H1 (cell line): ENCODE measurements around the gene SHANK1. TPM values are rescaled to one million over a fixed set of nuclear protein-coding genes. Genes with fewer than 3 reads are reported as not detected.
A peak's percentile ranks its signal among the peaks of the same experiment; 100 is the strongest.

Source experiments
- CTCF ChIA-PET: fragments of 300-600 bp; sonication (Branson Sonifier 250); formaldehyde crosslinking; loops from one replicate; lab custom pipeline; 2021; ENCODE audit not compliant: partially characterized antibody; lab: Charles Lee
- POLR2A ChIA-PET: fragments of 300-600 bp; sonication (Branson Sonifier 250); formaldehyde crosslinking; loops from one replicate; lab custom pipeline; 2021; ENCODE audit warnings: inconsistent platforms; ENCODE audit not compliant: partially characterized antibody; lab: Charles Lee
- DNase-seq, 2 experiments: peaks; one replicate each; pipeline versions ENCODE4 v3.0.0 to v3.0.0-alpha.2; 2010 to 2022; ENCODE audit warnings: low spot score in 2 of 2, low read depth in 1 of 2, mixed read lengths in 1 of 2
- FAIRE-seq: peaks from 2 replicates; lab custom pipeline; 2011; peaks lifted over from hg19 to GRCh38; lab: Jason Lieb, UNC
- H2AFZ ChIP-seq: 2 replicates; pipeline ENCODE4 v1.8.1; 2012; ENCODE audit warnings: low read length, inconsistent platforms
- H2AK5ac ChIP-seq: 2 replicates; pipeline ENCODE4 v1.6.1; 2013; ENCODE audit warnings: low read depth, low read length
- H2BK120ac ChIP-seq: replicated peaks from 2 replicates; pipeline ENCODE3; 2013; ENCODE audit warnings: low read depth, low read length, inconsistent platforms
- H2BK12ac ChIP-seq: 2 replicates; pipeline ENCODE4 v1.6.1; 2013; ENCODE audit warnings: low read depth, low read length
- H2BK15ac ChIP-seq: 2 replicates; pipeline ENCODE4 v1.6.1; 2013; ENCODE audit warnings: low read length
- H2BK20ac ChIP-seq: 2 replicates; pipeline ENCODE4 v1.6.1; 2013; ENCODE audit warnings: low read length
- H2BK5ac ChIP-seq: 2 replicates; pipeline ENCODE4 v1.6.1; 2013; ENCODE audit warnings: low read depth, low read length
- H3K14ac ChIP-seq: 2 replicates; pipeline ENCODE4 v1.6.1; 2013; ENCODE audit warnings: inconsistent platforms; ENCODE audit not compliant: insufficient read length
- H3K18ac ChIP-seq: 2 replicates; pipeline ENCODE4 v1.6.1; 2013; ENCODE audit warnings: low read length; ENCODE audit errors: extremely low read depth
- H3K23ac ChIP-seq: 2 replicates; pipeline ENCODE4 v1.6.1; 2013; ENCODE audit warnings: inconsistent platforms; ENCODE audit not compliant: insufficient read length
- H3K23me2 ChIP-seq: 2 replicates; pipeline ENCODE4 v1.6.1; 2013; ENCODE audit warnings: low read depth, low read length
- H3K27ac ChIP-seq: 2 replicates; pipeline ENCODE4 v1.6.1; 2011; ENCODE audit warnings: low read depth, low read length, inconsistent platforms
- H3K27me3 ChIP-seq, 4 experiments: replicated peaks in 1 of 4; 1 replicate in 1 of 4; 2 replicates in 3 of 4; pipeline versions ENCODE4 v1.6.1 to v1.8.1; 2011 to 2013; ENCODE audit warnings: low read length in 3 of 4, mild to moderate bottlenecking in 3 of 4, inconsistent platforms in 2 of 4, mixed read lengths in 2 of 4, moderate library complexity in 1 of 4; ENCODE audit not compliant: control insufficient read depth in 3 of 4, insufficient read depth in 3 of 4; ENCODE audit errors: extremely low read depth in 1 of 4
- H3K36me3 ChIP-seq, 4 experiments: 2 replicates each; pipeline versions ENCODE4 v1.6.1 to v1.8.1; 2011 to 2013; ENCODE audit warnings: mild to moderate bottlenecking in 4 of 4, low read length in 3 of 4, moderate library complexity in 2 of 4, control low read depth in 1 of 4, inconsistent platforms in 1 of 4; ENCODE audit not compliant: insufficient read depth in 4 of 4, control insufficient read depth in 2 of 4
- H3K4ac ChIP-seq: replicated peaks from 2 replicates; pipeline ENCODE3; 2013; ENCODE audit warnings: low read length, low read depth, mixed read lengths, inconsistent platforms; ENCODE audit not compliant: insufficient read length
- H3K4me1 ChIP-seq, 4 experiments: replicated peaks in 1 of 4; 1 replicate in 1 of 4; 2 replicates in 3 of 4; pipeline versions ENCODE4 v1.6.1 to v1.8.1; 2011 to 2013; ENCODE audit warnings: low read length in 3 of 4, inconsistent platforms in 2 of 4, mixed read lengths in 1 of 4; ENCODE audit not compliant: insufficient read depth in 4 of 4, control insufficient read depth in 3 of 4
- H3K4me2 ChIP-seq, 2 experiments: 2 replicates each; pipeline versions ENCODE4 v1.6.1 to v1.8.1; 2011 to 2013; ENCODE audit warnings: low read depth in 2 of 2, low read length in 2 of 2, control low read depth in 1 of 2, inconsistent platforms in 1 of 2, mild to moderate bottlenecking in 1 of 2; ENCODE audit not compliant: insufficient read depth in 1 of 2
- H3K4me3 ChIP-seq, 4 experiments: fragments of 200-600, 300-600 bp in 1 of 4; sonication (generic), shearing (Covaris generic), sonication (Bioruptor Twin) in 1 of 4; 2 replicates each; pipeline versions ENCODE4 v1.5.1 to v1.8.1; 2011 to 2016; ENCODE audit warnings: low read length in 4 of 4, low read depth in 3 of 4, control low read depth in 2 of 4, inconsistent platforms in 2 of 4, mild to moderate bottlenecking in 2 of 4, mixed read lengths in 1 of 4, moderate library complexity in 1 of 4; ENCODE audit not compliant: insufficient read depth in 2 of 4; ENCODE audit errors: extremely low read depth in 1 of 4
- H3K56ac ChIP-seq: replicated peaks from 2 replicates; pipeline ENCODE3; 2013; ENCODE audit warnings: low read depth, mild to moderate bottlenecking, mixed read lengths, low read length, inconsistent platforms; ENCODE audit not compliant: insufficient read length
- H3K79me1 ChIP-seq: 2 replicates; pipeline ENCODE4 v1.6.1; 2013; ENCODE audit warnings: low read depth, low read length, control low read depth
- H3K79me2 ChIP-seq, 2 experiments: 2 replicates each; pipeline versions ENCODE4 v1.6.1 to v1.8.1; 2012 to 2013; ENCODE audit warnings: low read length in 2 of 2, mild to moderate bottlenecking in 2 of 2, inconsistent platforms in 1 of 2; ENCODE audit not compliant: insufficient read depth in 2 of 2, control insufficient read depth in 1 of 2
- H3K9ac ChIP-seq, 4 experiments: replicated peaks in 1 of 4; 1 replicate in 1 of 4; 2 replicates in 3 of 4; pipeline versions ENCODE4 v1.6.1 to v1.8.1; 2011 to 2013; ENCODE audit warnings: low read depth in 3 of 4, low read length in 3 of 4, control low read depth in 2 of 4, mild to moderate bottlenecking in 2 of 4, moderate library complexity in 2 of 4, inconsistent platforms in 1 of 4; ENCODE audit errors: extremely low read depth in 1 of 4
- H3K9me3 ChIP-seq, 2 experiments: 2 replicates each; pipeline versions ENCODE4 v1.6.1 to v1.8.1; 2012 to 2013; ENCODE audit warnings: mild to moderate bottlenecking in 2 of 2, moderate library complexity in 2 of 2, control low read depth in 1 of 2, inconsistent platforms in 1 of 2, low read depth in 1 of 2, low read length in 1 of 2, mixed read lengths in 1 of 2; ENCODE audit not compliant: insufficient read depth in 2 of 2
- H4K20me1 ChIP-seq, 2 experiments: replicated peaks in 1 of 2; 2 replicates each; pipeline versions ENCODE3 to v1.8.1; 2011 to 2013; ENCODE audit warnings: inconsistent platforms in 2 of 2, low read length in 2 of 2, mild to moderate bottlenecking in 1 of 2; ENCODE audit not compliant: insufficient read depth in 2 of 2, control insufficient read depth in 1 of 2
- H4K5ac ChIP-seq: 2 replicates; pipeline ENCODE4 v1.6.1; 2013; ENCODE audit warnings: low read length, low read depth, mixed read lengths, inconsistent platforms; ENCODE audit not compliant: insufficient read length
- H4K8ac ChIP-seq: 2 replicates; pipeline ENCODE4 v1.8.0; 2013; ENCODE audit warnings: mild to moderate bottlenecking, moderate library complexity, low read length, inconsistent platforms; ENCODE audit not compliant: insufficient read depth; ENCODE audit errors: extremely low read depth
- H4K91ac ChIP-seq: replicated peaks from 2 replicates; pipeline ENCODE3; 2013; ENCODE audit warnings: low read length, mixed read lengths, inconsistent platforms; ENCODE audit not compliant: insufficient read length
- BACH1 ChIP-seq: IDR thresholded peaks from 2 replicates; pipeline ENCODE4 v1.6.1; 2012; ENCODE audit warnings: low read length, improper control_type of control experiment
- BCL11A ChIP-seq, 2 experiments: IDR thresholded peaks; one replicate each; pipeline ENCODE4 v1.6.1; 2011; ENCODE audit warnings: low read depth in 2 of 2, low read length in 2 of 2, mild to moderate bottlenecking in 2 of 2
- CBX8 ChIP-seq: fragments of 300-800, 300-1000 bp; sonication (generic); IDR thresholded peaks from 2 replicates; pipeline ENCODE4 v1.7.1; 2016; ENCODE audit warnings: low read depth, low read length, borderline replicate concordance
- GTF2F1 ChIP-seq: IDR thresholded peaks from 2 replicates; pipeline ENCODE4 v1.6.1; 2012; ENCODE audit warnings: low read depth, low read length, improper control_type of control experiment, borderline replicate concordance
- NRF1 ChIP-seq: IDR thresholded peaks from 2 replicates; pipeline ENCODE4 v1.6.1; 2011; ENCODE audit warnings: mild to moderate bottlenecking, low read depth, low read length, improper control_type of control experiment
- POLR2AphosphoS5 ChIP-seq: IDR thresholded peaks from 2 replicates; pipeline ENCODE4 v1.6.1; 2011; ENCODE audit warnings: low read depth, low read length
- RAD21 ChIP-seq, 2 experiments: IDR thresholded peaks in 1 of 2; conservative IDR thresholded peaks in 1 of 2; 2 replicates each; pipeline ENCODE4 v1.6.1; 2011; ENCODE audit warnings: low read depth in 2 of 2, low read length in 2 of 2, improper control_type of control experiment in 1 of 2, inconsistent platforms in 1 of 2, mild to moderate bottlenecking in 1 of 2, moderate library complexity in 1 of 2
- TEAD4 ChIP-seq: IDR thresholded peaks from 2 replicates; pipeline ENCODE4 v1.6.1; 2012; ENCODE audit warnings: low read depth, low read length, inconsistent platforms, mixed read lengths
- WGBS, 2 experiments: shearing (Covaris generic) in 1 of 2; methylation state at CpG; one replicate each; pipeline versions ENCODE4 v1.1.6 to v1.1.7; 2013 to 2015; ENCODE audit warnings: low lambda C conversion rate in 2 of 2, mixed read lengths in 2 of 2, inconsistent platforms in 1 of 2, low coverage in 1 of 2, missing lambda C conversion rate in 1 of 2; ENCODE audit not compliant: insufficient replicate concordance in 2 of 2, insufficient coverage in 1 of 2, insufficient read length in 1 of 2; ENCODE audit errors: extremely low coverage in 1 of 2, missing lambda C conversion rate in 1 of 2; 5-methylcytosine and 5-hydroxymethylcytosine counted together
- polyA plus RNA-seq, 7 experiments: library from polyadenylated mRNA; depleted of rRNA in 3 of 7; stranded (reverse) in 5 of 7; unstranded in 2 of 7; fragments of >200 nt in 5 of 7; fragments of 200-250 nt in 2 of 7; gene quantifications; 1 replicate in 5 of 7; 2 replicates in 1 of 7; 4 replicates in 1 of 7; pipeline versions ENCODE4 v1.2.1 to v1.2.3, GENCODE V29; 2011 to 2013; ENCODE audit warnings: missing spikeins in 2 of 7, mixed read lengths in 2 of 7
- total RNA-seq: library from RNA; stranded (reverse); fragmentation: NEBNext Ultra II Directional; extraction: Animal tissue kit (Norgen Biotek cat#: 25700); gene quantifications from 2 replicates; pipeline ENCODE4 v1.2.1, GENCODE V29; 2021

The SHANK1 gene
- total and polyA plus RNA-seq, 2 of the 8 experiments (the other 6 are each of a cell fraction or from before 2014, with no cell fraction given): 1.1 to 3.7 TPM

DNA sequence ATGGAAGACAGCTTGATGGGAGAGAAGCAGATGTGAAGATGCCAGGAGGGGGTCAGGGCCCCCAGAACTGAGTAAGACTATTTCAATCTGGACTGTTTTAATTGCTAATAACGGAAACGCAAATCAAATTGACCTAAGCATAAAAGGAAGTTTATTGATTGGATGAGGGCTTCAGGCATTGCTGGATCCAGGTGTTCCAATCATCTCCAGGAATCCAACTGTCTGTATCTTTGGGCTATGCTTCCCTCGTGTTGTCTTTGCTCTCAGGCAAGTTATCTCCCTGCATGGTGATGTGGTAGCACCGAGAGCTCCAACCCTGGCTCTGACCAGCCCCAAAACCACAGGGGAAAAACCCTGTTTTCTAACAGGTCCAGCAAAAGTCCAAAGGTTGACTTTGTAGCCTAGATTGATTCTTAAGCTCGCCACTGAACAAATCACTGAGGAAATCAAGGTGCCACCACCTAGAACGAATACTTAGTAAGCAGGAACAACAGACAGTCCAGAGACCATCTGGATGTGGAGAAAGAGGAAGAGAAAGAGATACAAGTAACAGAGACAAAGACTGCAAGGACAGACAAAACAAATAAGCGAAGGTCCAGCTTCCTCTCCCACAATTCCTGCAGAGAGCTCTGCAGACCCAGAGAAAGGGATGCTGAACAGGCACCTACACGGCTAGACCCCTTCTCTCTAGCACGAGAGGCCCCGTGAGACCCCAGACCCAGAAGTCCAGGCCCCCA lies 71.6 kb downstream of the SHANK1 start:
- Histone ChIP-seq H3K23ac (no peak overlapping the region), H4K20me1 (no peaks in the 10 kb centered on the region), H3K27me3 (peaks cover 0 to 23% (median 12%) of the 10 kb centered on the region in 4 experiments; a peak in 5 of 7 replicates), H4K91ac (no peak overlapping the region), H3K23me2 (peaks cover 10% of the 10 kb centered on the region; the same call in 1 of the 2 replicates), H3K18ac (no peak overlapping the region), H2BK12ac (0 out of 2 replicates have a peak overlapping the region, but pooled peaks have one; percentile 39), H4K5ac (no peak overlapping the region), H3K4ac (no peak overlapping the region), H3K79me2 (no peaks in the 10 kb centered on the region), H4K8ac (no peak overlapping the region), H3K36me3 (no peaks in the 10 kb centered on the region), H3K4me2 (no peak overlapping the region), H2AK5ac (peak overlapping the region; percentile 24; the same call in 1 of the 2 replicates), H3K4me3 (no peak overlapping the region), H2BK20ac (no peak overlapping the region), H3K9ac (no peak overlapping the region), H3K56ac (no peak overlapping the region), H3K27ac (no peak overlapping the region), H2BK15ac (peak overlapping the region; percentile 81; the same call in 1 of the 2 replicates), H3K14ac (no peak overlapping the region), H3K79me1 (no peaks in the 10 kb centered on the region), H3K4me1 (peaks cover 0 to 5% (median 4%) of the 10 kb centered on the region in 4 experiments; a peak in 6 of 7 replicates), H3K9me3 (no peaks in the 10 kb centered on the region), H2BK5ac (no peak overlapping the region), H2BK120ac (no peak overlapping the region), H2AFZ (no peak overlapping the region)
- FAIRE-seq (no peak), DNase-seq (no peak)
- POLR2A ChIA-PET: interaction anchor here (0.6 kb wide), 1 partner anchor 89 kb away, joined by 3 read pairs; no protein-coding TSS in a partner anchor
- 90% methylated on average over 9 of the region's 10 CpGs; no CpG with 5 or more reads in 1 of the 2 experiments for WGBS, 2 experiments
- no peak for TF ChIP-seq BCL11A (IDR thresholded peaks at IDR 0.05; ENCODE audit: low read depth in 2 of 2, low read length in 2 of 2)
- TF ChIP-seq CBX8: no peak
- TF ChIP-seq TEAD4: no peak
- TF ChIP-seq GTF2F1: no peak
- no peak for TF ChIP-seq BACH1
- TF ChIP-seq RAD21 (IDR thresholded peaks at IDR 0.05 in 1 of 2, conservative IDR thresholded peaks at IDR 0.05 in 1 of 2; ENCODE audit: low read depth in 2 of 2, low read length in 2 of 2): no peak
- no peak for TF ChIP-seq POLR2AphosphoS5
- no peak for TF ChIP-seq NRF1
- CTCF ChIA-PET: interaction anchor here (0.6 to 3.0 kb wide), 7 partner anchors 9 to 161 kb away, joined by 3 to 11 read pairs (median 5); no protein-coding TSS in a partner anchor
